ENCODE results near the gene TGM6. TPM values are rescaled to one million over a fixed set of nuclear protein-coding genes. Genes with fewer than 3 reads are reported as not detected.

Gene TGM6
- total RNA-seq, 2 experiments from 2014 or later: not detected

GRCh38 chr20:2365666-2366065 is 15.0 kb upstream of the TGM6 start:
- no peak for DNase-seq
- Mint-ChIP-seq H3K9me3 (ENCODE audit: insufficient read depth) (peaks cover 18% of the 10 kb centered on the region), H3K27me3 (ENCODE audit: low read depth) (peaks cover 47% of the 10 kb centered on the region), H3K27ac (no peak overlapping the region), H3K36me3 (ENCODE audit: low read depth) (no peaks in the 10 kb centered on the region), H3K4me1 (ENCODE audit: low read depth) (no peaks in the 10 kb centered on the region), H3K4me3 (no peak overlapping the region)
- POLR2A ChIA-PET: no interaction called here
- no peak for ATAC-seq
- CTCF ChIA-PET: interaction anchor here (1.1 kb wide), 1 partner anchor 22 kb away, joined by 4 read pairs; no protein-coding TSS in a partner anchor

DNA sequence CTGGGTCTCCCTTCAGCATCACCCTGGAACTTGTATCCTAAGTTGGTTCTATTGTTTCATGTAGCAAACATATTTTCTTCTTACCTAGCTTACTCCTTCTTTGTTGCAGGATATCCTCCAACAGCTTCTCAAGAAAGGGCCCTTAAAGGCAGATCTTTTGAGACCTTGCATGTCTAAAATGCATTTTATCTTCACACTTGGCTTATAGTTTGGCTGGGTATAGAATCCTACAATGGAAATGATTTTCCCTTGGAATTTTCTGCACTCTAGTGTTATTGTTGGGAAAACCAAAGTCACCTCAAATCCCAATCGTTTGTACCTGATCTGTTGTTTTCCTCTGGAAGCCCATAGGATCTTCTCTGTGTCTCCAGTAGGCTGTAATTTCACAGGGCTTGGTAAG is 12.1 kb upstream of the TGM6 start:
- H3K4me1 Mint-ChIP-seq (ENCODE audit: low read depth): no peaks in the 10 kb centered on the region
- DNase-seq (no peak), ATAC-seq (no peak)
- ChIA-PET CTCF (interaction anchor here (1.1 to 3.0 kb wide), 2 partner anchors 10 to 19 kb away, joined by 3 to 13 read pairs; no protein-coding TSS in a partner anchor), POLR2A (no interaction called here)
- H3K27me3 Mint-ChIP-seq (ENCODE audit: low read depth): peaks cover 44% of the 10 kb centered on the region
- no peak overlapping the region for H3K27ac Mint-ChIP-seq
- H3K36me3 Mint-ChIP-seq (ENCODE audit: low read depth): no peaks in the 10 kb centered on the region
- H3K9me3 Mint-ChIP-seq (ENCODE audit: insufficient read depth): peaks cover 5% of the 10 kb centered on the region
- no peak overlapping the region for H3K4me3 Mint-ChIP-seq

DNA sequence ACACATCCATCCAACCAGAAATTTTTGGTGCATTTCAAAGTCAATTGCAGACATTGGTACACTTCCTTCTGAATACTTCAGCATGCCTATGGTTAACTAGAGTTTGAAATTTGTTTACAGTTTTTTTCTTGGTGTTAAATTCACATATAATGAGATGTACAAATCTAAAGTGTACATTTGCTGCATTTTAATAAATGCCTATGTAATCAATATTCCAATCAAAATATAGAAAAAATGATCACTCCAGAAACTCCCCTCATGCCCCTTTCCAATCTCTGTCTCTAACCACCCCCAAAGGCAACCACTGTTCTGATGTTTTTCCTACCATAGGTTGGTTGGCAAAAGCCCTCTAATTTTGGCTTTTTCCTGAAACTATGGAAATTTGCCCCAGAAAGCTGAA is 7.6 kb upstream of the TGM6 start:
- CTCF ChIA-PET: no interaction called here

DNA sequence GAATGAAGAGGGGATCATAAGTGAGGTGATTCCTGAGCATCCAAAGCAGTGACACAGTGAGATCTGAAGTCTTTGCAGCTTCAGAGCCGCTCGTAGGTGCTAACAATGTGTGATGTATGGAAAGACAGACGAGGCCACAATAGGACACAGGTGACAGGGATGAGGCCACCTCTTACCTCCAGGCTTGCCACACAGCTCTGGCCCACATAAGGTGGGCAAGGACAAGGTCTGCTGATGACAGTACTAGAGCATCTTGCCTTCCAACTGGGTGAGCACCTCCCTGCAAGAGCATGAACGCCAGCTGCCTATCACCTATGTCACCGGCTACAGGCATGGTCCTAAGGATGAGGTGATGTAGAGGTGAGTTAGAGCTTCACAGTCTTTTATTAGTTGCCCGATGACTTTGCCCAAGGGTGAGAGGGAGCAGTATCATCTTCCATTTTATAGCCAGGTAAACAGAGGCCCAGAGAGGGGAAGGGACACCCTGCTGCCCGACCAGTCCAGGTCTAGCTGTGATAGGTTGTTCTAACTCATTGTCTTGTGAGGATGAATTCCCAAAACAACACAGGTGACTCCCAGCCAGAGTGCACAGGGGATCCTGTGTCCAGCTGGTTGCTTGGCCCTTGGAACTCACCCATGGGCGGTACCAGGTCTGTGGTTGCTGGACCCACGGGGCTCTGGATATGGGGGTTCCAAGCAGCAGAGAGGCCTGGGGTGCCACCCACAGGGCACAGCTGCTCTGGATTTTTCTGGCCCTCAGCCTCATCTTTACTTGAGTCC is 6.2 kb upstream of the TGM6 start:
- H3K4me3 Mint-ChIP-seq: no peak overlapping the region
- no peak for ATAC-seq
- H3K27me3 Mint-ChIP-seq (ENCODE audit: low read depth): peaks cover 29% of the 10 kb centered on the region
- CTCF ChIA-PET: interaction anchor here (1.2 to 3.1 kb wide), 2 partner anchors 12 to 77 kb away, joined by 3 to 7 read pairs; no protein-coding TSS in a partner anchor
- POLR2A ChIA-PET: no interaction called here
- no peak for DNase-seq
- no peak overlapping the region for H3K27ac Mint-ChIP-seq
- H3K9me3 Mint-ChIP-seq (ENCODE audit: insufficient read depth): no peaks in the 10 kb centered on the region
- peaks cover 10% of the 10 kb centered on the region for H3K4me1 Mint-ChIP-seq (ENCODE audit: low read depth)
- no peaks in the 10 kb centered on the region for H3K36me3 Mint-ChIP-seq (ENCODE audit: low read depth)

More for the DNA sequence above, 7.6 kb upstream of the TGM6 start:
- H3K27me3 Mint-ChIP-seq (ENCODE audit: low read depth): peaks cover 35% of the 10 kb centered on the region
- DNase-seq (no peak), ATAC-seq (no peak)
- no peak overlapping the region for H3K27ac Mint-ChIP-seq
- POLR2A ChIA-PET: no interaction called here
- H3K4me3 Mint-ChIP-seq: no peak overlapping the region
- H3K4me1 Mint-ChIP-seq (ENCODE audit: low read depth): no peaks in the 10 kb centered on the region
- peaks cover 5% of the 10 kb centered on the region for H3K9me3 Mint-ChIP-seq (ENCODE audit: insufficient read depth)
- H3K36me3 Mint-ChIP-seq (ENCODE audit: low read depth): no peaks in the 10 kb centered on the region

DNA sequence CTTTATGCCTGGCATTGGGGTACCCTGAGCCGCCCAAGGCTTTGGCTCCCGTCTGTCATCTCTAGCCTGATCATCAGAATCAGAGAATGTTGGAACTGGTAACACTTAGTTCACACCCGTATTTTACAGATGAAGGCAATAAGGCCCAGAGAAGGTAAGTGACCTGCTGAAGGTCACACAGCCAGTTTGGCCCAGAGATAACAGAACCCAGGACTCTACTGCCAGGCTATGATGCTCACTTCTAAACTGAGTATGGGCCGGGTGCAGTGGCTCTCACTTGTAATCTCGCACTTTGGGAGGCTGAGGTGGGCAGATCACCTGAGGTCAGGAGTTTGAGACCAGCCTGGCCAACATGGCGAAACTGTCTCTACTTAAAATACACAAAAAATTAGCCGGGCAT is 1.8 kb upstream of the TGM6 start:
- H3K36me3 Mint-ChIP-seq (ENCODE audit: low read depth): no peaks in the 10 kb centered on the region
- ATAC-seq: no peak
- ChIA-PET POLR2A (no interaction called here), CTCF (interaction anchor here (1.0 to 1.8 kb wide), 5 partner anchors 8 to 143 kb away, joined by 3 to 7 read pairs (median 5); no protein-coding TSS in a partner anchor)
- no peak for DNase-seq
- peaks cover 22% of the 10 kb centered on the region for H3K4me1 Mint-ChIP-seq (ENCODE audit: low read depth)
- H3K4me3 Mint-ChIP-seq: no peak overlapping the region
- H3K27ac Mint-ChIP-seq: no peak overlapping the region
- H3K27me3 Mint-ChIP-seq (ENCODE audit: low read depth): peaks cover 27% of the 10 kb centered on the region
- H3K9me3 Mint-ChIP-seq (ENCODE audit: insufficient read depth): no peaks in the 10 kb centered on the region

GRCh38 chr20:2379511-2380229 is 1.0 kb upstream of the TGM6 start:
- Mint-ChIP-seq H3K27me3 (ENCODE audit: low read depth) (peaks cover 24% of the 10 kb centered on the region), H3K36me3 (ENCODE audit: low read depth) (no peaks in the 10 kb centered on the region), H3K27ac (no peak overlapping the region), H3K4me3 (peak overlapping the region; percentile 8), H3K4me1 (ENCODE audit: low read depth) (peaks cover 28% of the 10 kb centered on the region), H3K9me3 (ENCODE audit: insufficient read depth) (no peaks in the 10 kb centered on the region)
- CTCF ChIA-PET: interaction anchor here (1.0 to 1.8 kb wide), 4 partner anchors 8 to 142 kb away, joined by 3 to 7 read pairs (median 5); no protein-coding TSS in a partner anchor
- DNase-seq (peak; percentile 53), ATAC-seq (peak; percentile 91)
- POLR2A ChIA-PET: interaction anchor here (0.7 kb wide), 1 partner anchor 10 kb away, joined by 3 read pairs; no protein-coding TSS in a partner anchor

DNA sequence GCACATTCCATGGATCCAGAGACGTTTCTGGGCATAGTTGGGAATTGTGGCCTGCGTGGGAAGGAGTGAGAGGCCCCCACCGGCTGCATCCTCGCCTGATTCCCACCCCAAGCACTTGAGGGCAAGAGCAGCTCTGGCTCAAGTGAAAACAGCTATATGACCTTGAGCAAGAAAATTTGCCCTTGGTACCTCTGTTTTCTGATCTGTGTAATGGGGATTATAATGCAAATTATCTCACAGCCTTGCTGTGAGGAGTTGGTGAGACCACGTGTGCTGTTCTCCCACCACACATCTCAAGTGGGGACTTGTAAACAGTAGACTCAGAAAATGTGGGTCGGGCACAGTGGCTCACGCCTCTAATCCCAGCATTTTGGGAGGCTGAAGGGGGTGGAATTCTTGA is 602 bp downstream of the TGM6 start:
- H3K36me3 Mint-ChIP-seq (ENCODE audit: low read depth): no peaks in the 10 kb centered on the region
- POLR2A ChIA-PET: interaction anchor here (0.5 kb wide), 1 partner anchor 837 kb away, joined by 3 read pairs; no protein-coding TSS in a partner anchor
- no peak overlapping the region for H3K4me3 Mint-ChIP-seq
- CTCF ChIA-PET: no interaction called here
- H3K9me3 Mint-ChIP-seq (ENCODE audit: insufficient read depth): no peaks in the 10 kb centered on the region
- H3K27ac Mint-ChIP-seq: no peak overlapping the region
- DNase-seq (no peak), ATAC-seq (no peak)
- H3K4me1 Mint-ChIP-seq (ENCODE audit: low read depth): peaks cover 32% of the 10 kb centered on the region
- H3K27me3 Mint-ChIP-seq (ENCODE audit: low read depth): peaks cover 24% of the 10 kb centered on the region

DNA sequence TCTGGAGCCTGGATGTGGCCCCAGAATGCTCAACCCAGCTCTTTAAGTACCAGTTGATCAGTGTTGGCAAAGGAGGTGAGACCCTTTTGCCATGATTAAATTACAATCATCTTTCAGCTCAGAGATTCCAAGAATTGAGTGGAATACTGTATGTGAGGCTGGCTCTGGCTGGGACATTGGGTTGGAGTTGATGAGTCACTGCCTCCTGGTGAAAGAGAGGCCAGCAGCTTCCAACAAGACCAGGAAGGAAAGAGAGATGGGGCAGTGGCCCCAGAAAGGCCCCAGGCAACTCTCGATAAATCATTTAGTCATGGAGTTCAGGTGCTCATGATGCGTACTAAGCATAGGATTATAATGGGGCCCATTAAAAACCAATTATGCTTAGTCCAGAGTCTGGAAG is 2.1 kb downstream of the TGM6 start:
- no peak overlapping the region for H3K27ac Mint-ChIP-seq
- no peaks in the 10 kb centered on the region for H3K9me3 Mint-ChIP-seq (ENCODE audit: insufficient read depth)
- peaks cover 39% of the 10 kb centered on the region for H3K4me1 Mint-ChIP-seq (ENCODE audit: low read depth)
- H3K4me3 Mint-ChIP-seq: no peak overlapping the region
- ATAC-seq: no peak
- H3K36me3 Mint-ChIP-seq (ENCODE audit: low read depth): no peaks in the 10 kb centered on the region
- ChIA-PET POLR2A (no interaction called here), CTCF (no interaction called here)
- peaks cover 21% of the 10 kb centered on the region for H3K27me3 Mint-ChIP-seq (ENCODE audit: low read depth)
- DNase-seq: no peak

GRCh38 chr20:2385026-2385425 is 4.3 kb downstream of the TGM6 start:
- peaks cover 24% of the 10 kb centered on the region for H3K4me1 Mint-ChIP-seq (ENCODE audit: low read depth)
- POLR2A ChIA-PET: interaction anchor here (1.0 kb wide), 1 partner anchor 86 kb away, joined by 3 read pairs; the partner anchor contains the start of gene SNRPB
- DNase-seq: no peak
- no peaks in the 10 kb centered on the region for H3K36me3 Mint-ChIP-seq (ENCODE audit: low read depth)
- no peak for ATAC-seq
- no peak overlapping the region for H3K4me3 Mint-ChIP-seq
- H3K9me3 Mint-ChIP-seq (ENCODE audit: insufficient read depth): no peaks in the 10 kb centered on the region
- CTCF ChIA-PET: interaction anchor here (1.0 to 1.2 kb wide), 2 partner anchors 35 to 67 kb away, joined by 3 to 5 read pairs; no protein-coding TSS in a partner anchor
- H3K27me3 Mint-ChIP-seq (ENCODE audit: low read depth): peaks cover 17% of the 10 kb centered on the region
- H3K27ac Mint-ChIP-seq: no peak overlapping the region

DNA sequence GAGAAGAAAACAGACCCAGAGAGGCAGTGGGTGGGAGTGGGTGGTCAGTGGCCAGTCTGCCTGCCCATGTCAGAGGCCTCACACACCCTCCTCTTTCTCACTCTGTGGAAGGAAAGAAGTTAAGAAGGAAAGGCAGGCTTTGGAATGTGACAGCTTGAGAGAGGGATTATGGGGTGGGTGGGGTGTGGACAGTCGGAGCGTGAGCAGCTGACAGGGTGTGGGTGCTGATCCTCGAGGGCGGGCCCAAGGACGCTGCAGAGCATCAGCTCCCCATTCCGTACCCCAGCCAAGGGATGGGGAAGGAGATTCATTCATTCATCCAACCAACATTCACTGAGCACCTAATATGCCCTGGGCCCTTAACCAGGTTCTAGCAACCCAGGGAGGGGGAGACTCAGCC is 4.8 kb downstream of the TGM6 start:
- H3K4me3 Mint-ChIP-seq: no peak overlapping the region
- ChIA-PET POLR2A (interaction anchor here (1.0 kb wide), 1 partner anchor 85 kb away, joined by 3 read pairs; the partner anchor contains the start of gene SNRPB), CTCF (no interaction called here)
- H3K9me3 Mint-ChIP-seq (ENCODE audit: insufficient read depth): no peaks in the 10 kb centered on the region
- no peak overlapping the region for H3K27ac Mint-ChIP-seq
- no peak for ATAC-seq
- DNase-seq: no peak
- peaks cover 17% of the 10 kb centered on the region for H3K27me3 Mint-ChIP-seq (ENCODE audit: low read depth)
- H3K36me3 Mint-ChIP-seq (ENCODE audit: low read depth): no peaks in the 10 kb centered on the region
- H3K4me1 Mint-ChIP-seq (ENCODE audit: low read depth): peaks cover 20% of the 10 kb centered on the region

- POLR2A ChIA-PET: interaction anchor here (1.4 kb wide), 1 partner anchor 84 kb away, joined by 4 read pairs; the partner anchor contains the start of gene SNRPB
- CTCF ChIA-PET: interaction anchor here (0.7 to 2.6 kb wide), 25 partner anchors 8 to 179 kb away, joined by 3 to 21 read pairs (median 5); partner anchors contain the start of gene SNRPB
- H3K4me1 Mint-ChIP-seq (ENCODE audit: low read depth): peaks cover 16% of the 10 kb centered on the region
- H3K9me3 Mint-ChIP-seq (ENCODE audit: insufficient read depth): no peaks in the 10 kb centered on the region
- DNase-seq (no peak), ATAC-seq (no peak)
- no peaks in the 10 kb centered on the region for H3K36me3 Mint-ChIP-seq (ENCODE audit: low read depth)
- H3K4me3 Mint-ChIP-seq: no peak overlapping the region
- H3K27me3 Mint-ChIP-seq (ENCODE audit: low read depth): peaks cover 22% of the 10 kb centered on the region
- H3K27ac Mint-ChIP-seq: no peak overlapping the region
Observed at GRCh38 chr20:2386516-2387179, 5.9 kb downstream of the TGM6 start.
